ENCODE results near the gene SPEM3. TPM values are rescaled to one million over a fixed set of nuclear protein-coding genes. Genes with fewer than 3 reads are reported as not detected.
"Not testable (repeated sequence)": the region's sequence is repeated elsewhere in the genome, so short reads cannot be mapped to it uniquely, and the experiment has no call there.

Gene SPEM3
- total RNA-seq, 2 experiments from 2014 or later = not detected

- POLR2A ChIA-PET = interaction anchor here (0.7 to 8.1 kb wide), 14 partner anchors 7 to 149 kb away, joined by 3 to 122 read pairs (median 6); partner anchors contain the start of genes FGF11, NEURL4 and TMEM102
These were observed 49.9 kb downstream of the SPEM3 start for GRCh38 chr17:7478276-7479212.

GRCh38 chr17:7479213-7480088, 50.8 kb downstream of the SPEM3 start, which contains the start of gene ZBTB4:
ZBTB4 (minus strand) TSS chr17:7479631; CDS start chr17:7466801, 12,830 bp downstream.
- no peak for TF ChIP-seq CTCF (IDR thresholded peaks at IDR 0.05)
- DNase-seq (peak; percentile 63), ATAC-seq (peak; percentile 5)
- H3K27ac Mint-ChIP-seq = peak within 1 kb of the TSS; percentile 95
- H3K9me3 Mint-ChIP-seq = no peaks in the 10 kb centered on the region
- H3K4me1 Mint-ChIP-seq (ENCODE audit: low read depth) = peaks cover 60% of the 10 kb centered on the region
- H3K36me3 Mint-ChIP-seq (ENCODE audit: low read depth) = peaks cover 20% of the 10 kb centered on the region
- ChIA-PET POLR2A (interaction anchor here (0.7 to 8.1 kb wide), 11 partner anchors 8 to 150 kb away, joined by 3 to 122 read pairs (median 6); partner anchors contain the start of genes NEURL4 and TMEM102), CTCF (interaction anchor here (1.0 to 6.6 kb wide), 4 partner anchors 35 to 124 kb away, joined by 3 to 49 read pairs (median 3); partner anchors contain the start of gene TMEM102)
- H3K27me3 Mint-ChIP-seq = no peaks in the 10 kb centered on the region
- intact Hi-C loops (cut with micrococcal nuclease) = loop anchor here (5.0 to 10.0 kb wide), 2 partner anchors 42 to 125 kb away; partner anchors contain the start of genes FGF11, KCTD11, TMEM102 and TMEM95
- peak within 1 kb of the TSS; percentile 96 for H3K4me3 Mint-ChIP-seq

More at GRCh38 chr17:7478276-7479212, 49.9 kb downstream of the SPEM3 start:
- no peaks in the 10 kb centered on the region for H3K27me3 Mint-ChIP-seq
- H3K9me3 Mint-ChIP-seq = no peaks in the 10 kb centered on the region
- peak overlapping the region; percentile 93 for H3K27ac Mint-ChIP-seq
- DNase-seq = peak; percentile 79
- CTCF ChIA-PET = interaction anchor here (1.2 to 6.6 kb wide), 4 partner anchors 36 to 82 kb away, joined by 3 to 49 read pairs (median 6); partner anchors contain the start of gene TMEM102
- no peak for TF ChIP-seq CTCF (IDR thresholded peaks at IDR 0.05)
- peak overlapping the region; percentile 96 for H3K4me3 Mint-ChIP-seq
- peaks cover 20% of the 10 kb centered on the region for H3K36me3 Mint-ChIP-seq (ENCODE audit: low read depth)
- intact Hi-C loops (cut with micrococcal nuclease) = no loop called here
- H3K4me1 Mint-ChIP-seq (ENCODE audit: low read depth) = peaks cover 62% of the 10 kb centered on the region
- ATAC-seq = peak; percentile 35

- ATAC-seq (no peak), DNase-seq (no peak)
- H3K4me3 Mint-ChIP-seq = peak overlapping the region; percentile 90
- H3K27ac Mint-ChIP-seq = peak overlapping the region; percentile 95
- CTCF ChIA-PET = interaction anchor here (1.0 to 6.6 kb wide), 4 partner anchors 34 to 124 kb away, joined by 3 to 49 read pairs (median 3); partner anchors contain the start of gene TMEM102
- H3K36me3 Mint-ChIP-seq (ENCODE audit: low read depth) = peaks cover 26% of the 10 kb centered on the region
- H3K4me1 Mint-ChIP-seq (ENCODE audit: low read depth) = peaks cover 62% of the 10 kb centered on the region
- POLR2A ChIA-PET = interaction anchor here (0.7 to 8.1 kb wide), 7 partner anchors 9 to 95 kb away, joined by 4 to 122 read pairs (median 10); partner anchors contain the start of gene TMEM102
- H3K9me3 Mint-ChIP-seq = no peaks in the 10 kb centered on the region
- TF ChIP-seq CTCF (IDR thresholded peaks at IDR 0.05) = no peak
- no peaks in the 10 kb centered on the region for H3K27me3 Mint-ChIP-seq
- intact Hi-C loops (cut with micrococcal nuclease) = loop anchor here (5.0 to 10.0 kb wide), 2 partner anchors 43 to 125 kb away; partner anchors contain the start of genes FGF11, KCTD11, TMEM102 and TMEM95
These were observed 51.4 kb downstream of the SPEM3 start for GRCh38 chr17:7480089-7480384.

GRCh38 chr17:7481275-7481674, 52.6 kb downstream of the SPEM3 start, which contains the start of gene SLC35G6:
SLC35G6 (plus strand) TSS chr17:7481446; CDS start chr17:7481517, 71 bp downstream.
- ChIA-PET POLR2A (interaction anchor here (0.6 to 8.1 kb wide), 5 partner anchors 21 to 205 kb away, joined by 4 to 122 read pairs (median 10); partner anchors contain the start of gene TMEM102), CTCF (interaction anchor here (1.0 to 6.6 kb wide), 2 partner anchors 33 to 44 kb away, joined by 4 to 49 read pairs; partner anchors contain the start of gene TMEM102)
- peak within 1 kb of the TSS; percentile 99 for H3K27ac Mint-ChIP-seq
- peak within 1 kb of the TSS; percentile 96 for H3K4me3 Mint-ChIP-seq
- not testable (repeated sequence) for DNase-seq, H3K9me3 Mint-ChIP-seq, ATAC-seq, H3K27me3 Mint-ChIP-seq
- peaks cover 29% of the 10 kb centered on the region for H3K36me3 Mint-ChIP-seq (ENCODE audit: low read depth)
- H3K4me1 Mint-ChIP-seq (ENCODE audit: low read depth) = peaks cover 61% of the 10 kb centered on the region
- intact Hi-C loops (cut with micrococcal nuclease) = loop anchor here (5.0 to 10.0 kb wide), 2 partner anchors 44 to 126 kb away; partner anchors contain the start of genes FGF11, KCTD11, TMEM102 and TMEM95

GRCh38 chr17:7481842-7482741, 53.4 kb downstream of the SPEM3 start:
- Mint-ChIP-seq H3K4me3 (peak overlapping the region; percentile 96), H3K4me1 (ENCODE audit: low read depth) (peaks cover 60% of the 10 kb centered on the region), H3K27ac (peak overlapping the region; percentile 99), H3K36me3 (ENCODE audit: low read depth) (peaks cover 30% of the 10 kb centered on the region)
- not testable (repeated sequence) for H3K27me3 Mint-ChIP-seq, ATAC-seq, H3K9me3 Mint-ChIP-seq, DNase-seq
- POLR2A ChIA-PET = interaction anchor here (0.6 to 7.2 kb wide), 3 partner anchors 45 to 205 kb away, joined by 4 to 67 read pairs (median 4); partner anchors contain the start of gene TMEM102
- intact Hi-C loops (cut with micrococcal nuclease) = loop anchor here (5.0 to 10.0 kb wide), 2 partner anchors 45 to 127 kb away; partner anchors contain the start of genes FGF11, KCTD11, TMEM102 and TMEM95
- CTCF ChIA-PET = interaction anchor here (1.0 to 6.6 kb wide), 2 partner anchors 32 to 45 kb away, joined by 4 to 49 read pairs; partner anchors contain the start of gene TMEM102

All from activated CD8-positive, alpha-beta T cell treated with anti-CD3 and anti-CD28 coated beads for 36 hours (primary cell).